Smooth muscle cell (in vitro differentiated cells): ENCODE data around the gene ZNF423. TPM values are rescaled to one million over a fixed set of nuclear protein-coding genes. Genes with fewer than 3 reads are reported as not detected.
"Not testable (repeated sequence)": the region's sequence is repeated elsewhere in the genome, so short reads cannot be mapped to it uniquely, and the experiment has no call there.

ENCODE experiments used
- DNase-seq: peaks from one replicate; lab custom pipeline; 2025; ENCODE audit not compliant: unreplicated experiment; lab: John Stamatoyannopoulos, UW
- H2AFZ ChIP-seq: fragments of 200-600 bp; sonication (generic); 2 replicates; pipeline ENCODE4 v1.6.0; 2016; ENCODE audit warnings: antibody characterized with exemption, low read depth, mild to moderate bottlenecking
- H3F3A ChIP-seq: fragments of 200-600 bp; sonication (generic); 2 replicates; pipeline ENCODE4 v1.6.0; 2017; ENCODE audit warnings: antibody characterized with exemption, low read depth
- H3K27ac ChIP-seq: fragments of 200-600 bp; sonication (generic); 2 replicates; pipeline ENCODE4 v1.5.1; 2016; ENCODE audit warnings: low read depth, mild to moderate bottlenecking
- H3K27me3 ChIP-seq: fragments of 200-600 bp; sonication (generic); 2 replicates; pipeline ENCODE4 v1.6.1; 2016; ENCODE audit warnings: low read depth, mild to moderate bottlenecking
- H3K36me3 ChIP-seq: fragments of 200-600 bp; sonication (generic); 2 replicates; pipeline ENCODE4 v1.5.1; 2016; ENCODE audit warnings: low read depth
- H3K4me1 ChIP-seq: fragments of 200-600 bp; sonication (generic); 2 replicates; pipeline ENCODE4 v1.5.1; 2016; ENCODE audit warnings: low read depth
- H3K4me2 ChIP-seq: fragments of 200-600 bp; sonication (generic); 2 replicates; pipeline ENCODE4 v1.6.0; 2016; ENCODE audit warnings: mild to moderate bottlenecking
- H3K4me3 ChIP-seq: fragments of 200-600 bp; sonication (generic); 2 replicates; pipeline ENCODE4 v1.5.1; 2016; ENCODE audit warnings: mild to moderate bottlenecking
- H3K79me2 ChIP-seq: fragments of 200-600 bp; sonication (generic); 2 replicates; pipeline ENCODE4 v1.6.0; 2016; ENCODE audit warnings: low read depth, mild to moderate bottlenecking
- H3K9ac ChIP-seq: fragments of 200-600 bp; sonication (generic); 2 replicates; pipeline ENCODE4 v1.6.0; 2016; ENCODE audit warnings: low read depth
- H3K9me3 ChIP-seq: fragments of 200-600 bp; sonication (generic); replicated peaks from 2 replicates; pipeline ENCODE4 v1.5.1; 2016; ENCODE audit warnings: low read depth
- H4K20me1 ChIP-seq: fragments of 200-600 bp; sonication (generic); 2 replicates; pipeline ENCODE4 v1.6.0; 2016; ENCODE audit warnings: low read depth
- WGBS: methylation state at CpG from one replicate; pipeline ENCODE4 v1.1.7; 2016; ENCODE audit warnings: low lambda C conversion rate; 5-methylcytosine and 5-hydroxymethylcytosine counted together
- polyA plus RNA-seq: library from polyadenylated mRNA; unstranded; fragments of >200 nt; fragmentation: Nextera tagmentation; extraction: Ambion mirVana; gene quantifications from 2 replicates; pipeline ENCODE4 v1.2.1, GENCODE V29; 2016
- total RNA-seq: library from RNA; depleted of rRNA; stranded (reverse); fragments of >200 nt; gene quantifications from 2 replicates; pipeline ENCODE4 v1.2.3, GENCODE V29; 2014
- TF ChIP-seq, protein P1 (sequence below): fragments of 200-600 bp; sonication (generic); IDR thresholded peaks from 2 replicates; pipeline ENCODE4 v1.5.1; 2017; ENCODE audit warnings: borderline replicate concordance, mild to moderate bottlenecking, antibody characterized with exemption; ENCODE audit not compliant: insufficient read depth, poor library complexity, severe bottlenecking

The ZNF423 gene
- total and polyA plus RNA-seq, 2 experiments from 2014 or later, result 6.9 to 7.0 TPM

DNA sequence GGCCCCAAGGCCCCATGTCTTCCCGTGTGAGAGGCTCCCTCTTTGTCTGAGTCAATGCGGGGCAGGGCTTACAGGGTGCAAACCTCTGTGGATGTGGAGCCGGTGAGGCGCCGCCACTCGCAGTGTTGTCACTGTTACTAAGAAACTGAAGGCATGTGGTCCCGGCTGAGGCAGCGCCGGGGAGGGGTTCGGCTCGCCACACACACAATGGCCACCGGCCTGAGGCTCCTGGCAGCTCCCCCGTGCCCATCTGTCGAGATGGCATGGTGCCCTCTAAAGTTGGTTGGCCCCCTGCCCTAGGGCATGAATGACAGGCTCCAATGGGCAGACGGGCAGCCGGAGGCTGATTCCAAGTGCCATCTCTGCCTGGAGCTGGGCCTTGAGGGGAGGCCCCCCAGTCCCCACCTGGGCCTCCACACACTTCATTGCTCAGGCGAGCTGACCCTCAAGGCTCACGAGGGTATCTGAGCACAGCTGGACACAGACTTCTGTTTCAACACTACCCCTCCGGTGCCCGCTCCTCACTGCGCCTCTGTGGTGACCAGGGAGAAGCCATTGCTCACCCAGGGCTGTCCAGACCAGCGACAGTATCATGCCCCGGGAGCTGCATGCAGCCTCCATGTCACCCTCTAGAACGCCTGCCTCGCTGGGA, 345.1 kb downstream of the ZNF423 start:
- Histone ChIP-seq H3K4me3 (no peak overlapping the region), H3K36me3 (no peaks in the 10 kb centered on the region), H3K79me2 (no peaks in the 10 kb centered on the region), H2AFZ (no peak overlapping the region), H4K20me1 (no peaks in the 10 kb centered on the region), H3K4me1 (no peaks in the 10 kb centered on the region), H3F3A (no peaks in the 10 kb centered on the region), H3K4me2 (no peak overlapping the region), H3K9me3 (no peaks in the 10 kb centered on the region), H3K27ac (no peak overlapping the region), H3K9ac (no peak overlapping the region), H3K27me3 (no peaks in the 10 kb centered on the region)
- WGBS, result 95% methylated on average over 25 of the region's 25 CpGs
- DNase-seq, result no peak
- TF ChIP-seq, protein P1, sequence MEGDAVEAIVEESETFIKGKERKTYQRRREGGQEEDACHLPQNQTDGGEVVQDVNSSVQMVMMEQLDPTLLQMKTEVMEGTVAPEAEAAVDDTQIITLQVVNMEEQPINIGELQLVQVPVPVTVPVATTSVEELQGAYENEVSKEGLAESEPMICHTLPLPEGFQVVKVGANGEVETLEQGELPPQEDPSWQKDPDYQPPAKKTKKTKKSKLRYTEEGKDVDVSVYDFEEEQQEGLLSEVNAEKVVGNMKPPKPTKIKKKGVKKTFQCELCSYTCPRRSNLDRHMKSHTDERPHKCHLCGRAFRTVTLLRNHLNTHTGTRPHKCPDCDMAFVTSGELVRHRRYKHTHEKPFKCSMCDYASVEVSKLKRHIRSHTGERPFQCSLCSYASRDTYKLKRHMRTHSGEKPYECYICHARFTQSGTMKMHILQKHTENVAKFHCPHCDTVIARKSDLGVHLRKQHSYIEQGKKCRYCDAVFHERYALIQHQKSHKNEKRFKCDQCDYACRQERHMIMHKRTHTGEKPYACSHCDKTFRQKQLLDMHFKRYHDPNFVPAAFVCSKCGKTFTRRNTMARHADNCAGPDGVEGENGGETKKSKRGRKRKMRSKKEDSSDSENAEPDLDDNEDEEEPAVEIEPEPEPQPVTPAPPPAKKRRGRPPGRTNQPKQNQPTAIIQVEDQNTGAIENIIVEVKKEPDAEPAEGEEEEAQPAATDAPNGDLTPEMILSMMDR, result no peak

DNA sequence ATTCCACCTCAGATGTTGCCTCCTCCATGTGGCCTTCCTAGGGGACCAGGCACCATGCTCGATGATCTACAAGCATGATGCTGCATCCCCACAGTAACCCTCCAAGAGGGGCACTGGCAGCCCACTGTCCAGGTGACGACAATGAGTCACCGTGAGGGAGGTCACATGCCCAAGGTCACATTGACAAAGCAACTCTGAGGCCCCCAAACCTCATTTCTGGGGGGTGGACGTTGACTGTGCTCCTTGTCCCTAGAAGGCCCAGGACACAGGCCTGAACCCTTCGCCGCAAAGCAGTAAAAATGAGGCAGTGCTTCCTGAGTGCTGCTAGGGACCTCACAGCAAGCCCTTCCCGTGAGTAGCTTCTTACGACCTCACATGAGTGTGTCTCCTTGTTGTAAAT, 345.8 kb downstream of the ZNF423 start:
- Histone ChIP-seq H3K4me3 (no peak overlapping the region), H3K27ac (no peak overlapping the region), H3K79me2 (no peaks in the 10 kb centered on the region), H3K36me3 (no peaks in the 10 kb centered on the region), H2AFZ (no peak overlapping the region), H3K27me3 (no peaks in the 10 kb centered on the region), H3K9ac (no peak overlapping the region), H3K4me1 (no peaks in the 10 kb centered on the region), H3F3A (no peaks in the 10 kb centered on the region), H3K4me2 (no peak overlapping the region), H3K9me3 (no peaks in the 10 kb centered on the region), H4K20me1 (no peaks in the 10 kb centered on the region)
- TF ChIP-seq, protein P1, result no peak
- DNase-seq, result no peak
- WGBS, result 97% methylated on average over 8 of the region's 8 CpGs

DNA sequence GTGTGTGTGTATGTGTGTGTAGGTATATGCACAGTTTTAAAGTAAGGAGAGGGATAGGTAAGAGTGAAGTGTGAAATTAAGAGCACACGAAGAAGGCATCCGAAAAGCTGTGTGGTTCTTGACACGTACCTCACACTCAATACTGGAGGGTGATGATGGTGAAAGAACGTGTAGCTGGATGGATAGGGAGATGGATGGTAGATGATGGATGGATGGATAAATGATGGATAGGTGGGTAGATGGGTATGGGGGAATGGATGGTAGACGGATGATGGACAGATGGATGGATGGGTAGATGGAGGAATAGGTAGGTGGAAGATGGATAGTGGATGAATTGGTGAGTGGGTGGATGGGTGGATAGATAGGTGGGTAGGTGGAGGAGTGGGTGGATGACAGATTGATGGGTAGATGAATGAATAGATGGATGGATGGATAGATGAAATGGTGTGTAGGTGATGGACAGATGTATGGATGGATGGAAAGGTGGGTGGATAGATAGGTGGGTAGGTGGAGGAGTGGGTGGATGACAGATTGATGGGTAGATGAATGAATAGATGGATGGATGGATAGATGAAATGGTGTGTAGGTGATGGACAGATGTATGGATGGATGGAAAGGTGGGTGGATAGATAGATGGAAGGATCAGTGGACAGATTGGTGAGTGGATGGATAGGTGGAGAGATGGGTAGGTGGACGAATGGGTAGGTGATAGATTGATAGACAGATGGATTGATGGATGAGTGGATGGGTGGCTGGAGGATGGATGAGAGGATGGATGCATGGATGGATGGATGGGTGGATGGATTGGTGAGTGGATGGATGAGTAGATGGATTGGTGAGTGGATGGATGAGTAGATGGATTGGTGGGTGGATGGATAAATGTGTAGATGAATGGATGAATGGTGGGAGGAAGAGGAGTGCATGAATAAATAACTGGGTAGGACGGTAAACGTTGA, 349.6 kb downstream of the ZNF423 start:
- not testable (repeated sequence) for H3K79me2 ChIP-seq, H3K27ac ChIP-seq, DNase-seq, H3K27me3 ChIP-seq, H3K9me3 ChIP-seq, H3K36me3 ChIP-seq, H3K4me2 ChIP-seq, H3K4me3 ChIP-seq, H4K20me1 ChIP-seq, H3K9ac ChIP-seq, H2AFZ ChIP-seq, H3K4me1 ChIP-seq, H3F3A ChIP-seq
- WGBS, result 83% methylated on average over 8 of the region's 8 CpGs

DNA sequence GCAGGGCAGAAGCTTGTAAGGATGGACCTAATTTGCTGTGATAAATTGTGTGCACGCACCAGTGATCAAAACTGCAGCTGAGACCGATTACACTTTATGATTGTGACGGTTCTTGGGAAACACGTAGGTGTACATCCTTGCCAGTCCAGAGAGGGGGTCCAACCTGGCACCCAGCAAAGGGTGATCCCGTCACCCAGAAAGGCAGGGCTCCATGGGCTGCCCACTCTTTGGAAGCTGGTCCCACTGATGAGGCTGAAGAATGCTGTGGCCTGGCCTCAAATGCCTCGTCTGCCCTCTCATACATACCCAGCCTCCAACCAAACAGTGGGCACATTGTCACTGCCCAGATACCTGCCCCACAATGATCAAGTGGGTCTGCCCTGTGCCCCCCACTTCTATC, 350.4 kb downstream of the ZNF423 start:
- TF ChIP-seq, protein P1, result no peak
- no peak overlapping the region for H3K9ac ChIP-seq

More for the DNA sequence above, 350.4 kb downstream of the ZNF423 start:
- DNase-seq, result no peak
- Histone ChIP-seq H3K4me1 (no peaks in the 10 kb centered on the region), H3F3A (no peaks in the 10 kb centered on the region), H3K27me3 (no peaks in the 10 kb centered on the region), H4K20me1 (no peaks in the 10 kb centered on the region), H3K4me3 (no peak overlapping the region), H3K9me3 (no peaks in the 10 kb centered on the region), H2AFZ (no peak overlapping the region), H3K4me2 (no peak overlapping the region), H3K36me3 (no peaks in the 10 kb centered on the region), H3K27ac (no peak overlapping the region), H3K79me2 (no peaks in the 10 kb centered on the region)
- WGBS, result 95% methylated on average over 6 of the region's 6 CpGs
